Esophagus muscularis mucosa (tissue), 3 donors: ENCODE measurements around the gene PLXDC2.

Experiments used
- POLR2AphosphoS5 ChIP-seq, 2 donors: sonication (generic); formaldehyde crosslinking; IDR thresholded peaks; one replicate each; pipeline ENCODE4 v1.6.1; 2017; ENCODE audit warnings: antibody characterized with exemption in 2 of 2
- TF ChIP-seq, protein P1 (sequence below), 3 experiments: fragments of 200-600 bp in 2 of 3; fragments of 450-650 bp in 1 of 3; sonication (generic) in 2 of 3; IDR thresholded peaks; one replicate each; pipeline ENCODE4 v1.5.1; 2017 to 2019; ENCODE audit warnings: antibody characterized with exemption in 3 of 3, mild to moderate bottlenecking in 2 of 3, moderate library complexity in 1 of 3

DNA sequence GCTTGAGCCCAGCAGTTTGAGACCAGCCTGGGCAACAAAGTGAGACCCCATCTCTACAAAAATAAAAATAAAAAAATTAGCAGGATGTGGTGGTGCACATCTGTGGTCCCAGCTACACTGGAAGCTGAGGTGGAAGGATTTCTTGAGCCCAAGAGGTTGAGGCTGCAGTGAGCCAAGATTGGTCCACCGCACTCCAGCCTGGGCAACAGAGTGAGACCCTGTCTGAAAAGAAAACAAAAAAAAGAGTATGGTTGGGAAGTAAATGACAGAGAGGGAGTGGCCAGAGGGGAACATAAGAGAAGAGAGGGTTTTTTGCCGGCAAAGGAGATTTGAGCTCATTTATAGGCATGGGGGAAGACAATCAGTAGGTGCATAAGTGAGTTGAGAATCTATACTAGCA lies 19.7 kb downstream of the PLXDC2 start:
- TF ChIP-seq POLR2AphosphoS5 (IDR thresholded peaks at IDR 0.05), result no peak
- TF ChIP-seq, protein P1, sequence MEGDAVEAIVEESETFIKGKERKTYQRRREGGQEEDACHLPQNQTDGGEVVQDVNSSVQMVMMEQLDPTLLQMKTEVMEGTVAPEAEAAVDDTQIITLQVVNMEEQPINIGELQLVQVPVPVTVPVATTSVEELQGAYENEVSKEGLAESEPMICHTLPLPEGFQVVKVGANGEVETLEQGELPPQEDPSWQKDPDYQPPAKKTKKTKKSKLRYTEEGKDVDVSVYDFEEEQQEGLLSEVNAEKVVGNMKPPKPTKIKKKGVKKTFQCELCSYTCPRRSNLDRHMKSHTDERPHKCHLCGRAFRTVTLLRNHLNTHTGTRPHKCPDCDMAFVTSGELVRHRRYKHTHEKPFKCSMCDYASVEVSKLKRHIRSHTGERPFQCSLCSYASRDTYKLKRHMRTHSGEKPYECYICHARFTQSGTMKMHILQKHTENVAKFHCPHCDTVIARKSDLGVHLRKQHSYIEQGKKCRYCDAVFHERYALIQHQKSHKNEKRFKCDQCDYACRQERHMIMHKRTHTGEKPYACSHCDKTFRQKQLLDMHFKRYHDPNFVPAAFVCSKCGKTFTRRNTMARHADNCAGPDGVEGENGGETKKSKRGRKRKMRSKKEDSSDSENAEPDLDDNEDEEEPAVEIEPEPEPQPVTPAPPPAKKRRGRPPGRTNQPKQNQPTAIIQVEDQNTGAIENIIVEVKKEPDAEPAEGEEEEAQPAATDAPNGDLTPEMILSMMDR (IDR thresholded peaks at IDR 0.05), result no peak
